ENCODE results near the gene TRMT11.

Gene TRMT11

DNA sequence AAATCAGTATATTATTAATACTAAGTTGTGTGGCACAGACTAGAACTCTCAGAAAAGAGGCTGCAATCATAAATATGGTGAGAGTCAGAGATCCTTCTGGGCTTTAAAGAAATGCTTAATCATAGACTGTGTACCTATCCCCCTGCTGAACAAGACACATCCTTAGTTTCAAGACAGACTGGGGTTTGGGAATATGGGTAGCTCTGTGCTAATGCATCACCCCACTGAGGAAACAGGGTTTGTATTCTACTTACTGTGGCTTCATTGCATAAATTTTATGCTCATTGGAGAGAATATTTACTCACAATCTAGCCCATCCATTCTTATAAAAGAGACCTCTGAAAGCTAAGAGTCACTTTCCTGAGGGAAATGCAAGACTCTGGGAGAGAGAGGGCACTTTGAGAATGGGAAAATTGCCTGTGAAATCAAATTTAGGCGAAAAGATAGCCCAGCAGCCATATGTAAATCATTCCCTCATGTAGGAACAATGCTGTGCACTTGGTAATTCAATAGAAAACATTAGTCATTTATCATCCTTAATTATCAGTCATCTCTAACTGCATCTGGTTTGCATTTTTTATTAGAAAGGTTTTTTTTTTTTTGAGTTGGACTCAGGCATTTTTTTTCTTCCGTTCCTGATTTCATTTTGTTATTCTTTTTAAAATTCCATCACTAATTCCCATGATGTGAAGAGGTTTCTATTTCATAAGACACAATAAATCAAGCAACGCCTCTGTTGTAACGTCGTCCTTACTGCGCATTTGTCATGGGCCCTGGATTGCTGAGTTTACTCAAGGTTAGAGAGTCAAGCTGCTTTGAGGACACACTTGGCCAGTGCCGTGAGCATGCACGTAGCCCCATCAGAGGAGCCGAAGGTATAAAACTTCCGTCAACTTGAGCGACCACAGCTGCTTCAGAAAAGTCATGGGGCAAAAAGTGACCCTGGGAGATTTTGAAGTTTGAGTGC is 91.8 kb downstream of the TRMT11 start:
- DNase-seq, result no peak

DNA sequence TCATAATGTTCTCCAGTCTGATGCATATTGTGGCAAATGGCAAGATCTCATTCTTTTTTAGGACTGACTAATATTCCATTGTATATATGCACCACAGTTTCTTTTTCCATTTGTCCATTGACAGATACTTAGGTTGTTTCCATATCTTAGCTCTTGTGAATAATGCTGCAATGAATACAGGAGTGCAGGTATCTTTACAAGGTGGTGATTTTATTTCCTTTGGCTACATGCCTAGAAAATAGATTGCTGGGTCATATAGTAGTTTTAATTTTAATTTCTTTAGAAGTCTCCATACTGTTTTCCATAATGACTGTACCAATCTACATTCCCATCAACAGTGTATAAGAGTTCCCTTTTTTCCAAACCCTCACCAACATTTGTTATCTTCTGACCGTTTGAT is 97.5 kb downstream of the TRMT11 start:
- no peak for DNase-seq

DNA sequence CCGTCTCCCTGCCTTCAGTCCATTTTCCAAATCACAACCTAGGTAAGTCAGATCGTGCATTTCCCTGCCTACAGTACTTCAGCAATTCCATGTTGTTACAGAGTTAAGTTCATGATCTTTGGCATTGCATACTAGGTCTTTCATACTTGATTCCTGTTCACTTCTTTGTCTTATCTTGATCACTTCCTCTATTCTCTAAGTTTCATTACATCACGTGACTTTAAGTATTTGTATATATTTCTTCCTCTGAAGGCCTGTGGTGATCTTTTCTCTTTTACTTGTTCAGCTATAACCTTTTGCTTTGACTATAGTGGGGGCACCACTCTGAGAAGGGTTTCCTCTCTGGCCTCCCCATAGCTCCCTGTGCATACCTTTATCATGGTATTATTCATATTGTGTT is 100.2 kb downstream of the TRMT11 start:
- no peak for DNase-seq
